Neural progenitor cell (in vitro differentiated cells): Measurements from ENCODE around the gene CASP4.

Experiments used
- CTCF ChIP-seq: fragments of 200-600 bp; sonication (generic); IDR thresholded peaks from 2 replicates; pipeline ENCODE4 v1.5.1; 2017; ENCODE audit warnings: antibody characterized with exemption, mild to moderate bottlenecking
- EZH2 ChIP-seq: fragments of 200-600 bp; sonication (generic); IDR thresholded peaks from 2 replicates; pipeline ENCODE4 v1.6.1; 2017; ENCODE audit warnings: antibody characterized with exemption, mild to moderate bottlenecking, moderate library complexity

- TF ChIP-seq CTCF = no peak
- TF ChIP-seq EZH2 = no peak
Measured at GRCh38 chr11:104984808-104985207, 16.4 kb upstream of the CASP4 start.
